Erythroblast (primary cell): ENCODE results near the gene CCKAR.

Experiments
- GATA1 ChIP-seq: IDR thresholded peaks from 2 replicates; pipeline ENCODE4 v1.6.1; 2011; ENCODE audit warnings: low read depth, mild to moderate bottlenecking, control low read depth, low read length, moderate library complexity
- POLR2A ChIP-seq: IDR thresholded peaks from 2 replicates; pipeline ENCODE4 v1.6.1; 2011; ENCODE audit warnings: mild to moderate bottlenecking, low read length

GRCh38 chr4:26524011-26524410, 33.7 kb upstream of the CCKAR start:
- TF ChIP-seq POLR2A (no peak), GATA1 (no peak)
